ENCODE results near the gene DDX10. TPM values are rescaled to one million over a fixed set of nuclear protein-coding genes. Genes with fewer than 3 reads are reported as not detected.

DDX10 gene
- total RNA-seq, 1 donor: 15.7 TPM

DNA sequence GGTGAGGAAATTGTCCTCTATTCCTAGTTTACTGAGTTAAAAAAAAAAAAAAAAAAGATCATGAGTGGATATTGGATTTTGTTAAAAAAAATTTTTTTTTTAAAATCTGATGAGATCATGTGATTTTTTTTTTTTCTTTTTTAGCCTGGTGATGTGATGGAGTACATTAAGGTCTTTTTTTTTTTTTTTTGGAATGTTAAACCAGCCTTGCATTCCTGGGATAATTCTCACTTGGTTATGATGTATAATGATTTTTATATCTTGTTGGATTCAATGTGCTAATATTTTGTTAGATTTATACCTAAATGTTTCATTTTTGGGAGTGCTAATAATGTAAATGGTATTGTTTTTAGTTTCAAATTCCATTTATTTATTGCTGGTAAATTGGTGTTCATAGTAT lies 43.3 kb downstream of the DDX10 start:
- H3K4me3 ChIP-seq (ENCODE audit: low read depth, low read length): no peak overlapping the region
- TF ChIP-seq, protein P1, sequence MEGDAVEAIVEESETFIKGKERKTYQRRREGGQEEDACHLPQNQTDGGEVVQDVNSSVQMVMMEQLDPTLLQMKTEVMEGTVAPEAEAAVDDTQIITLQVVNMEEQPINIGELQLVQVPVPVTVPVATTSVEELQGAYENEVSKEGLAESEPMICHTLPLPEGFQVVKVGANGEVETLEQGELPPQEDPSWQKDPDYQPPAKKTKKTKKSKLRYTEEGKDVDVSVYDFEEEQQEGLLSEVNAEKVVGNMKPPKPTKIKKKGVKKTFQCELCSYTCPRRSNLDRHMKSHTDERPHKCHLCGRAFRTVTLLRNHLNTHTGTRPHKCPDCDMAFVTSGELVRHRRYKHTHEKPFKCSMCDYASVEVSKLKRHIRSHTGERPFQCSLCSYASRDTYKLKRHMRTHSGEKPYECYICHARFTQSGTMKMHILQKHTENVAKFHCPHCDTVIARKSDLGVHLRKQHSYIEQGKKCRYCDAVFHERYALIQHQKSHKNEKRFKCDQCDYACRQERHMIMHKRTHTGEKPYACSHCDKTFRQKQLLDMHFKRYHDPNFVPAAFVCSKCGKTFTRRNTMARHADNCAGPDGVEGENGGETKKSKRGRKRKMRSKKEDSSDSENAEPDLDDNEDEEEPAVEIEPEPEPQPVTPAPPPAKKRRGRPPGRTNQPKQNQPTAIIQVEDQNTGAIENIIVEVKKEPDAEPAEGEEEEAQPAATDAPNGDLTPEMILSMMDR (IDR thresholded peaks at IDR 0.05; ENCODE audit: insufficient read depth, low read length): no peak
- DNase-seq (ENCODE audit: low read depth): no peak

DNA sequence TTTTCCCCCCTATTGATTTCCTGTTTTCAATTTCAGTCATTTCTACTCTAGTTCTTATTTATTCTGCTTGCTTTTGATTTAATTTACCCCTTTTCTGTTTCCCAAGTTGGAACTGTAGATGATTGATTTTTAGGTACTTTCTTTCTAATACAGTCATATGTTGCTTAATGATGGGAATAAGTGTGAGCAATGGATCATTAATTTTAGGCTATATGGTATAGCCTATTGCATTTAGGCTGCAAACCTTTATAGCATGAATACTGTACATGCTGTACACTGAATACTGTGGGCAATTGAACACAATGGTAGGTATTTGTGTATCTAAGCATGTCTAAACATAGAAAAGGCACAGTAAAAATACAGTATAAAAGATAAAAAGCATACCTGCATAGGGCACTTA lies 44.9 kb downstream of the DDX10 start:
- TF ChIP-seq, protein P1 (IDR thresholded peaks at IDR 0.05; ENCODE audit: insufficient read depth, low read length): no peak
- no peak for DNase-seq (ENCODE audit: low read depth)
- no peak overlapping the region for H3K4me3 ChIP-seq (ENCODE audit: low read depth, low read length)

DNA sequence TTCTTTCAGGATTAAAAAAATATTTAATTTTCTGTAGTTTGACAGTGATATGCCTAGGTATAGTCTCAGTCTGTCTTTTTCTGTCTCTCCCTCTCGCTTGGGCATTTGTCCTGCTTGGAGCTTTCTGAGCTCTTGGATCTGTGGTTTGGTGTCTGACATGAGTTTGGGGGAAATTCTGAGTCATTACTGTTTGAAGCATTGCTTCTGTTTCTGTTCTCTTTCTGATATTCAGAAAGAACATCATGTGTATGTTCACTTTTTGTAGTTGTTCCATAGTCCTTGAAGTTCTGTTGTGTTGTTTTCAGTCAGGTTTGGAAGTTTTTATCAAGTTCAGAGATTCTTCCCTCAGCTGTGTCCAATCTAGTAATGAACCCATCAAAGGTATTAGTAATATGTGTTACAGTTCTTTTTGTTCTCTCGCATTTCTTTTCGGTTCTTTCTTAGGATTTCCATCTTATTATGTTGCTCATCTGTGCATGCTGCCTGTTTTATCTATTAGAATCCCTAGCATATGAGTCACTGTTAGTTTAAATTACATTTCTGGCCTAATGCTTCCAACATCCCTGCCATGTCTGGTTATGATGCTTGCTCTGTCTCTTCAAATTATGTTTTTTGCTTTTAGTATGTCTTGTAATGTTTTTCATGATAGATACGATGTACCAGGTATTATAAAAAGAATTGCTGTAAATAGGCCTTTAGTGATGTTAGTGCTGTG lies 48.4 kb downstream of the DDX10 start:
- DNase-seq (ENCODE audit: low read depth): peak; percentile 39
- TF ChIP-seq, protein P1 (IDR thresholded peaks at IDR 0.05; ENCODE audit: insufficient read depth, low read length): no peak
- no peak overlapping the region for H3K4me3 ChIP-seq (ENCODE audit: low read depth, low read length)

DNA sequence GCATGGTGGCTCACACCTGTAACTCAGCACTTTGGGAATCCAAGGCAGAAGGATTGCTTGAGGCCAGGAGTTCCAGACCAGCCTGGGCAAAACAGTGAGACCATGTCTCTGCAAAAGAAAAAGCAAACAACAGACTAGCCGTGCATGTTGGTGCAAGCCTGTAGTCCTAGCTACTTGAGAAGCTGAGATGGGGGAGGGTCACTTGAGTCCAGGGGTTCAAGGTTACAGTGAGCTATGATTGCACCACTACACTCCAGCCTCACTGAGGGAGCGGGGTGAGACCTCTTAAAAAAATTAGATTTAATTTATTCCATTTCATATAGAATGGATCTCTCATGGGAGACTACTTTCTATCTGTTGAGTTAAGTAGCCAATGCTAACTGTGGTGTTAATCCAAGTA lies 50.4 kb downstream of the DDX10 start:
- no peak for DNase-seq (ENCODE audit: low read depth)
- TF ChIP-seq, protein P1 (IDR thresholded peaks at IDR 0.05; ENCODE audit: insufficient read depth, low read length): no peak
- H3K4me3 ChIP-seq (ENCODE audit: low read depth, low read length): no peak overlapping the region

DNA sequence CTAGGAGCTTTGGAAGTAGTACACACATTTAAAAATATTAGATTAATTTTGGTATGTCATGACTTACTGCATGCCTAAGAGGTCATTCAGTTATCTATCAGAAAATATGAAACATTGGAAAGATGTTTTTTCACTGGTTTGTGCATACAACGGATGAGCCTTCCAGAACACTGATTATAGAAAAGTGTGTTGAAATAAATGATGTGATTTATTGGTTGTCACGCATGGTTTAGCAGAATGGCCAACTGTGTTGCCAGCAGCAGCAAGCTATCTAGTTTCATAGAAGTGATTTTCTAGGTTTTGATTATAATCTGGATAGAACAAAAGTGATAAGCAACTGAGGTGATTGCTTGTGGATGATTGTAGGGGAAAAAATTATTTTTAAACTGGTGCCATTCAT lies 53.6 kb downstream of the DDX10 start:
- TF ChIP-seq, protein P1 (IDR thresholded peaks at IDR 0.05; ENCODE audit: insufficient read depth, low read length): no peak
- DNase-seq (ENCODE audit: low read depth): no peak
- H3K4me3 ChIP-seq (ENCODE audit: low read depth, low read length): no peak overlapping the region

DNA sequence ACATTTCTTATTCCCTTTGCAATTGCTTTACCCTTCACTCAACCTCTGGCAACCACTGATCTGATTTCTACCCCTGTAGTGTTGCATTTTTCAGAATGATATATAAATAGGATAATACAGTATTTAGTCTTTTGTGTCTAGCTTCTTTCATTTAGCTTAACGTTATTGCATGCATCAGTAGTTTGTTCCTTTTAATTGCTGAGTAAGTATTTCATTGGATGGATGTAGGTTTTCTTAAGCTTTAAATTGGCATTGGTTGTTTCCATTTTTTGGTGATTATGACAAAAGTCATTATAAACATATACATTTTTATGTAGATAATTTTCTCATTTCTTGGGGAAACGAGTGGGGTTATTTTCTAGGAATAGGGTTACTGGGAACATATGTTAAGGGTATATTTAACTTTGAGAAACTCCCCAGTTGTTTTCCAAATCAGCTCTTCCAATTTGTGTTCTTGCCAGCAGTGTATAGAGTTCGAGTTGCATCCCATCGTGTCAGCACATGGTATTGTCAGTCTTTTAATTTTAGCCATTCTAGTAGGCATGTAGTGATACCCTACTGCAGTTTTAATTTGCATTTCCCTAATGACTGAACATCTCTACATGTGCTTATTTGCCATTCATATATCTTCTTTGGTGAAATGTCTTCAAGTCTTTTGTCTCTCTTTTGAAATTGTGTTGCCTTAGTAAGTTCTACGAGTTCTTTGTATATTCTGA lies 60.3 kb downstream of the DDX10 start:
- DNase-seq (ENCODE audit: low read depth): no peak
- no peak overlapping the region for H3K4me3 ChIP-seq (ENCODE audit: low read depth, low read length)
- TF ChIP-seq, protein P1 (IDR thresholded peaks at IDR 0.05; ENCODE audit: insufficient read depth, low read length): no peak
